ENCODE measurements around the gene INSRR.

DNA sequence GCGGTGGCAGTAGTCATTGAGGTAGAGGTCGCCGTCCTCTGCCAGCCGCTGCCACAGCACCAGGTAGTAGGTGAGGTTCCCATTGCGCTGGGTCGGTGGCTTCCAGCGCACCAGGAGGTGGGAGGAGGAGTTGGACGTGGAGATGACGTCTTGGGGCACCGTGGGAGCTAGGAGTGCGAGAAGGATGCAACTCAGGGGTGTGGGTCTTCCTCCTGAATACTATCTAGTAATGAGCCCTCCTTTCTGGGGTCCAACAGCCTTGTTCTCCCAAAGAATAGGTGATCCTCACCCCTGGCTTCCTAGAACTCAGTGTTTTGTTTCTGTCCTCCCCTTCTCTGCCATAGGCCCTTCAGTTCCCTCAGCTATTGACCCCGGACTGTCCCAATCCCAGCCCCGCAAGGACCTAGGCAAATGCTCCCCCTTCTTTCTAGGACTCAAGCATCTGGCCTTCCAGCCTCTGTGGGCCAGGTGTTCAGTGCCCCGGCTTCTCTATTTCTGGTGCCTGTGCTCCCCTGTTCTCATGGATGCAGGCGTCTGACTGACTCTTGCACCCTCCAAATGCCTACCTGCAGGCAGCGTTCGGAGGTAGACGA is 12.9 kb downstream of the INSRR start:
- TF ChIP-seq, protein P1, sequence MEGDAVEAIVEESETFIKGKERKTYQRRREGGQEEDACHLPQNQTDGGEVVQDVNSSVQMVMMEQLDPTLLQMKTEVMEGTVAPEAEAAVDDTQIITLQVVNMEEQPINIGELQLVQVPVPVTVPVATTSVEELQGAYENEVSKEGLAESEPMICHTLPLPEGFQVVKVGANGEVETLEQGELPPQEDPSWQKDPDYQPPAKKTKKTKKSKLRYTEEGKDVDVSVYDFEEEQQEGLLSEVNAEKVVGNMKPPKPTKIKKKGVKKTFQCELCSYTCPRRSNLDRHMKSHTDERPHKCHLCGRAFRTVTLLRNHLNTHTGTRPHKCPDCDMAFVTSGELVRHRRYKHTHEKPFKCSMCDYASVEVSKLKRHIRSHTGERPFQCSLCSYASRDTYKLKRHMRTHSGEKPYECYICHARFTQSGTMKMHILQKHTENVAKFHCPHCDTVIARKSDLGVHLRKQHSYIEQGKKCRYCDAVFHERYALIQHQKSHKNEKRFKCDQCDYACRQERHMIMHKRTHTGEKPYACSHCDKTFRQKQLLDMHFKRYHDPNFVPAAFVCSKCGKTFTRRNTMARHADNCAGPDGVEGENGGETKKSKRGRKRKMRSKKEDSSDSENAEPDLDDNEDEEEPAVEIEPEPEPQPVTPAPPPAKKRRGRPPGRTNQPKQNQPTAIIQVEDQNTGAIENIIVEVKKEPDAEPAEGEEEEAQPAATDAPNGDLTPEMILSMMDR (IDR thresholded peaks at IDR 0.05) = no peak
- TF ChIP-seq ZFX (IDR thresholded peaks at IDR 0.05; ENCODE audit: borderline replicate concordance) = no peak

Data from 22Rv1 (cell line).